Measurements from ENCODE around the gene CDCA4.

DNA sequence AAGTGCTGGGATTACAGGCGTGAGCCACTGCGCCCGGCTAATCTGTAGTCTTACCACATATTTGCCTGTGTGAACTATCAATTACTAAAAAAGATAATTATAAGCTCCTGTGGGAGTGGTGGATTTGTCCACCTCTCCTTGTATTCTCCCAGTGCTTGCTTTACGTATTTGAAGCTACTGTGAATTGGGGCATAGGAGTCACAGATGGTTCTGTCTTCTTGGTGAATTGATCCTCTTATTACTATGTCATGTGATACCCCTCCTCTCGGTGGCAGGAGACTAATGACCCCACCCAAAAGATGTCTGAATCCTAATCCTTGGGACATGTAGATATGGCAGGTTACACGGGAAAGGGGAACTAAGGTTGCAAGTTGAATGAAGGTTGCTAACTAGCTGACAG, 32.5 kb upstream of the CDCA4 start:
- no peak for TF ChIP-seq CTCF (IDR thresholded peaks at IDR 0.05; ENCODE audit: low read depth, low read length)
- TF ChIP-seq POLR2A (IDR thresholded peaks at IDR 0.05; ENCODE audit: extremely low read depth, insufficient read length): no peak
- TF ChIP-seq MAX (IDR thresholded peaks at IDR 0.05; ENCODE audit: low read depth, low read length): no peak

Data from NB4 (cell line).